SJCRH30 (cell line): Measurements from ENCODE around the gene PGAM5. TPM values are rescaled to one million over a fixed set of nuclear protein-coding genes. Genes with fewer than 3 reads are reported as not detected.
"Not testable (repeated sequence)": the region's sequence is repeated elsewhere in the genome, so short reads cannot be mapped to it uniquely, and the experiment has no call there.

Experiments
- DNase-seq, 2 experiments: peaks; one replicate each; pipeline ENCODE4 v3.0.0-alpha.2; 2015 to 2020
- H3K27ac ChIP-seq: fragments of 250-450 bp; sonication (Bioruptor Pico); 2 replicates; pipeline ENCODE4 v1.5.1; 2020; ENCODE audit warnings: mild to moderate bottlenecking, moderate library complexity
- H3K27me3 ChIP-seq: fragments of 250-450 bp; sonication (Bioruptor Pico); 2 replicates; pipeline ENCODE4 v1.5.1; 2020; ENCODE audit warnings: mild to moderate bottlenecking, moderate library complexity
- H3K36me3 ChIP-seq: fragments of 250-450 bp; sonication (Bioruptor Pico); 2 replicates; pipeline ENCODE4 v1.5.1; 2020; ENCODE audit warnings: mild to moderate bottlenecking, moderate library complexity
- H3K4me1 ChIP-seq: fragments of 250-450 bp; sonication (Bioruptor Pico); 2 replicates; pipeline ENCODE4 v1.5.1; 2020; ENCODE audit warnings: mild to moderate bottlenecking, moderate library complexity
- H3K4me3 ChIP-seq: fragments of 250-450 bp; sonication (Bioruptor Pico); 2 replicates; pipeline ENCODE4 v1.5.1; 2020; ENCODE audit warnings: mild to moderate bottlenecking, moderate library complexity
- H3K9me3 ChIP-seq: fragments of 250-450 bp; sonication (Bioruptor Pico); replicated peaks from 2 replicates; pipeline ENCODE4 v1.5.1; 2020; ENCODE audit warnings: mild to moderate bottlenecking, moderate library complexity
- total RNA-seq: library from RNA; depleted of rRNA; stranded (reverse); fragments of >200 nt; shearing (Covaris generic); gene quantifications from 2 replicates; pipeline ENCODE4 v1.2.3, GENCODE V29; 2014

The PGAM5 gene
- total RNA-seq, 1 experiment from 2014 or later: 41.9 TPM

DNA sequence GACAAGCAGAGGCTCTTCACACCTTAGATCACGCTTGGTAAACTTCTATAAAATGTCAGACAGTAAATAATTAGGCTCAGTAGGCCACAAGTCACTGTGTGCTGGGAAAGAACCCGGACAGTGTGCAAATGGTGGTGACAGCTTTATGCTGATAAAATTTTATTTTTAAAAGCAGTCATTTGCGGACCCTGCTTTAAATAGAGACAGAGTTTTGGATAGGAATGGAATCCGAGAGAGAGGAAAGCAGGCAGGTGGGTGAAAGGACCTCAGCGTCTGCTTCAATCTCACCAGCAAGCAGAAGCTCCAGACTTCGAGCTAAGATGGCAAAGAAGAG is 29.6 kb downstream of the PGAM5 start:
- Histone ChIP-seq H3K36me3 (peaks cover 94% of the 10 kb centered on the region), H3K4me1 (no peaks in the 10 kb centered on the region), H3K4me3 (no peak overlapping the region), H3K27me3 (no peaks in the 10 kb centered on the region), H3K9me3 (0 out of 2 replicates have a peak, but pooled peaks cover 2% of the 10 kb centered on the region), H3K27ac (no peak overlapping the region)
- no peak for DNase-seq

DNA sequence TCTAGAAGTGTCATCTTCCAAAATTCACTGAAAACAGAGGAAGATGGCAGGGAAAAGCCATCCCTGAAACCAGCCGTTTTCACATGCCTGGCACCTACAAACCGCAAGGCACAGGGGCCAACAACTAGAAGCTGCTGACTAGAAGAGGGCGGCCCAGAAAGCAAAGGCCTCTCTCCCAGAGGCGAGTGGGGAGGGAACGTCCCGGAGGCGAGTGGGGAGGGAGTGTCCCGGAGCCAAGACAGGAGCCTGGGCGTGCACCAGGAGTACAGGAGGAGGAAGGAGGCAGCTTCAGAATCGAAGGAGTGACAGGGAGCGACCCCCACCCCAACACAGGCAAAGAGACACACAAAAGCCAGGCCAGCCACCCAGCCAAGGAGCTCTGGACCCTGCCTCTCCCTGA is 30.0 kb downstream of the PGAM5 start:
- Histone ChIP-seq H3K9me3 (0 out of 2 replicates have a peak, but pooled peaks cover 2% of the 10 kb centered on the region), H3K27me3 (no peaks in the 10 kb centered on the region), H3K36me3 (peaks cover 94% of the 10 kb centered on the region), H3K27ac (no peak overlapping the region), H3K4me1 (no peaks in the 10 kb centered on the region), H3K4me3 (no peak overlapping the region)
- DNase-seq: no peak

DNA sequence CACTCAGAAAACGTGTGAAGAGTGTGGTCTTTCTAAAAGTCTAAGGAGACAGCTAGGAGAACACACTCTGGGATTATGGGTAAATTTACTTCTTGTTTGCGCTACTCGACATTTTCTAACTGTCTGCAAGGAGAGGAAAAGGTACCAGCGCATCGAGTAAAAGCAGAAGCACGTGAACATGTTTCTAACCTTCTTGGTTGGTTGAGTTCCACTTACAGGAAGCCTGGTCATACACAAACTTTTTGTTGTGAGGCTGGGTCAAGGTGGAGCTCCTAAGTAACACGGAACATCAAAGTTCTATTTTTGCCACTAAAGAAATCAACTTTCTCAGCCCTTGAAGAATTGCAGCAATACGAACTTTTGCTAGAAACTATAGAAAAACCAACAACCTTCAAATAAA is 31.0 kb downstream of the PGAM5 start:
- Histone ChIP-seq H3K4me3 (no peak overlapping the region), H3K27me3 (no peaks in the 10 kb centered on the region), H3K27ac (no peak overlapping the region), H3K4me1 (no peaks in the 10 kb centered on the region), H3K9me3 (0 out of 2 replicates have a peak, but pooled peaks cover 2% of the 10 kb centered on the region), H3K36me3 (peaks cover 94% of the 10 kb centered on the region)
- DNase-seq: no peak

DNA sequence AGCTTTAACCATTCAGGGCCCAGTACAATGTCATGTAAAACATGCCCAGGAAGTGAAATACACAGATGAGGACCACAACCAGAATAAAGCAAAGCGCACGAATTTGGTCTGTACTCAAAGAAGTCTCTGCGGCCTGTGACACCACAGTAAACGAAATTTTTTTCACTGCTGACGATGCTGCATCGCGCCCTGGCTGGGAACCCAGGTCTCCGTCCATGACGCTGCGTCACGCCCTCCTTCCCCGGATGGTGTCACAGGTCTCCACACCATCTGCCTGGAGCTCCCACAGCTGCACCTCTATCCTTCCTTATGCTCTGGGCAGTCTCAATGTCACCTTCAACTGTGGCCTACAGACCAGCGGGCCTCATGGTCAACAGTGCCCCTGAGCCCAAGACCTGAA is 33.2 kb downstream of the PGAM5 start:
- 0 out of 2 replicates have a peak, but pooled peaks cover 2% of the 10 kb centered on the region for H3K9me3 ChIP-seq
- H3K4me3 ChIP-seq: no peak overlapping the region
- H3K4me1 ChIP-seq: no peaks in the 10 kb centered on the region
- DNase-seq: no peak
- H3K36me3 ChIP-seq: peaks cover 92% of the 10 kb centered on the region
- H3K27ac ChIP-seq: no peak overlapping the region
- no peaks in the 10 kb centered on the region for H3K27me3 ChIP-seq

DNA sequence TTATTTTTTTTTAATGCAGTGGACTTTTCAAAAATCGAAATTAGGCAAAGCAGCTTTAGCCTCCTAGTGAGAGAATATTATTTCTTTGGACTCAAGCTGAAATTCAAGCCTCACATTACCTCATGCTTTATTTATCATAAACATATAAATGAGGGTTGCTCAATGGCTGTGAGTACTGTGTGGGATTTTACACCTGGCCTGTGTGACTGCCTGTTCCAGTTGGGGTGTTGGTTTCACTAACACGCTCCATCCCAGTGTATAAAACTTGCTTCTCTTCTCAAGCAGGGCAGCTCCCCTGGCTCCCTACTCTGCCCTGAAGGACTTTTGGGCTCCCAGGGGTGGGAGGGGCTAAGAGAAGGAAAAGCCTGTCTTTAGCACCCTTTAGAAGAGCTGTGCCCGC is 36.0 kb downstream of the PGAM5 start:
- Histone ChIP-seq H3K9me3 (no peaks in the 10 kb centered on the region), H3K4me3 (no peak overlapping the region), H3K27me3 (no peaks in the 10 kb centered on the region), H3K27ac (no peak overlapping the region), H3K4me1 (no peaks in the 10 kb centered on the region), H3K36me3 (peaks cover 95% of the 10 kb centered on the region)
- no peak for DNase-seq

DNA sequence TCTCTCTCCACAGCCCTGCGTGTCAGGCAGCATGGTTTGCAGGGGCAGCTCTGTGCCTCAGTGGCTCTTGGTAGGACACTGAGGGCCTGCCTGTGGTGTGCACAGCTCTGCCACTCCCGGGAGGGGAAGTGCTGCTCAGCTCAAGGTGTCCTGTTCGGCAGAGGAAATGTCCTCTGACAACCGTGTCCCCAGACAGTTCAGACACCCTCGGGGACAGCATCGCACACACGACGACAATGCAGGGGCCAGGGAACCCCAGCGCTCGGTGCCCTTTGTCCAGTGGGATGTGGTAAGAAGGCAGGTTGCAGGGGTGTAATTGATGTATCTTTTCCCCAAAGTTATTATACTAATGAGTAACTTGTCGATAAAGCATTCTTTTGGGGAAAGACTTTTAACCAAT is 36.8 kb downstream of the PGAM5 start:
- H3K27me3 ChIP-seq: no peaks in the 10 kb centered on the region
- H3K9me3 ChIP-seq: no peaks in the 10 kb centered on the region
- no peak overlapping the region for H3K27ac ChIP-seq
- no peak for DNase-seq
- no peak overlapping the region for H3K4me3 ChIP-seq
- H3K36me3 ChIP-seq: peaks cover 95% of the 10 kb centered on the region
- no peaks in the 10 kb centered on the region for H3K4me1 ChIP-seq

DNA sequence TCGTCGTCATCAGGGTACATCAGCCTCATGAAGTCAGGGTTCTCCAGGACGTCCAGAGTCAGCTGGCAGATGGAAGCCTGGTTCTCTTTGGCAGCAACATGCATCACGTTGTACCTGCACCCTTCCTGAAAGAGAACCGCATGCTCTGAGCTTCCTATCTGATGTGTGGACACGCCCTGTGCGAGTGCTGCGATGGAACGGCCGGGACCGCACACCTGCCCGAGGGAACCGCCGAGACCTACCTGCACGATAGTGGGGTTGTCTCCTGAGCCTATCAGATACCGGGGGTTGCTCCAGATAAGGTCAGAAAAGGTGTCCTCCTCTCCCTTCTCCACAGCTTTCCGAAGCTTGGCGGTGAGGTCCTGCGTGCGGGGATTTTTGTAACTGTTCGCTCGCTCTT is 37.3 kb downstream of the PGAM5 start:
- Histone ChIP-seq H3K4me1 (no peaks in the 10 kb centered on the region), H3K36me3 (peaks cover 96% of the 10 kb centered on the region), H3K27ac (no peak overlapping the region), H3K27me3 (no peaks in the 10 kb centered on the region), H3K4me3 (no peak overlapping the region), H3K9me3 (no peaks in the 10 kb centered on the region)
- no peak for DNase-seq

DNA sequence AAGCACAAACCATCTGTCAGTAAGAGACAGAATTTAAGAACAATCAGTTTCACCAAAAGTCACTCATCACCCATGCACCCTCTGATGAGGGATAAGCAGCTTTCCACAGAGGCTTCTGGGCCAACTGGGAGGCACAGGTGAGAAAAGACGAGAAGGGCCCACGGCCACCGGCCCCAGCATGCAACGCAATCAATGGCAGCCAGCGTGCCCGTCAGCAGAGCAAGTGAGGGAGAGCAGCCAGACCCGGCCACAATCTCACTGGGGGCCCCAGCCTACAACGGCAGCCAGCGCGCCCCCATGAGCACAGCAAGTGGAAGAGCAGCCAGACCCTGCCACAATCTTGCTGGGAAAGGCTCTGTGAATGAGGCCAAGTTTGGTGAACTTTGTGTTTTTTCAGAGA is 37.7 kb downstream of the PGAM5 start:
- H3K27ac ChIP-seq: no peak overlapping the region
- no peak for DNase-seq
- H3K9me3 ChIP-seq: no peaks in the 10 kb centered on the region
- no peaks in the 10 kb centered on the region for H3K4me1 ChIP-seq
- peaks cover 96% of the 10 kb centered on the region for H3K36me3 ChIP-seq
- no peaks in the 10 kb centered on the region for H3K27me3 ChIP-seq
- H3K4me3 ChIP-seq: no peak overlapping the region

DNA sequence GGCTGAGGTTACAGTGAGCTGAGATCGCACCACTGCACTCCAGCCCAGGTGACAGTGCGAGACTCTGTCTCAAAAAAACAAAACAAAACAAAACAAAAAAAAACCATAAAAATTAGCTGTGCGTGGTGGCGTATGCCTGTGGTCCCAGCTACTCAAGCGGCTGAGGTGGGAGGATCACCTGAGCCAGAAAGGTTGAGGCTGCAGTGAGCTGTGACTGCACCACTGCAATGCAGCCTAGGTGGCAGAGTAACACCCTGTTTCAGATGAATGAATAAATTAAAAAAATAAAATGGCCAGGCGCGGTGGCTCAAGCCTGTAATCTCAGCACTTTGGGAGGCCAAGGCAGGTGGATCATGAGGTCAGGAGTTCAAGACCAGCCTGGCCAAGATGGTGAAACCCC is 43.0 kb downstream of the PGAM5 start:
- DNase-seq, H3K4me3 ChIP-seq, H3K9me3 ChIP-seq, H3K27me3 ChIP-seq, H3K27ac ChIP-seq, H3K4me1 ChIP-seq: not testable (repeated sequence)
- H3K36me3 ChIP-seq: peaks cover 99% of the 10 kb centered on the region

DNA sequence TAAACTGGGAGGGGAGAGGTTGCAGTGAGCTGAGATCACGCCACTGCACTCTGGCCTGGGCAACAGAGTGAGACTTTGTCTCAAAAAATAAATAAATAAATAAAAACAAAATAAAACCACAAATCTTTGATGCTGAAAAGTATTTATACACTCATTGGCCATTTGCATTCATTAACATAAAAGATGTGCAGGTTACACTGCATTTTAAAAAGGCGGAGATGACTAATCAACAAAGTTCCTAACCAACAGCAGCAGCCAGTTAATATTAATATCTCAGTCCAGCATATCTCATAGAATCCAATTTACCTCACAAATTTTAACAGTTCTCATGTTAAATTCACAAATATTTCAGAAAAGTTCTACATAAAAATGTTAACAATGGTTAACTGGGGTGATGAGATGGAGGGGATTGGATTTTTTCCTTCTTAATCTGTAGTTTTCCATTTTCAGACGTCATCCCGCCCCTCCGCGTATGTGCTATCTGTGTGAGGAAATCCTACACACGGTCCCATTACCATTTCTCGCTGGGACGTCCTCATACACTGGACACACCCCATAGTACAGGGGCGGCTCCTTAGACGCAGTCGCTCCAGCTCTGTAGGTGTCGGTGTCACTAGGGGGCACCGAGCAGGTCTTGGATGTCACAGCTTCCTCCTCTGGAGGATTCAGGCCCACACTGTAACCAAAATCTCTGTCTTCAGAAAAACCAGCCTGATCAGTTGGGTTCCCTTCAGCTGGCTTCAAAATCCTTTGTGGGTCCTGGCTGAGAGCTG is 43.7 kb downstream of the PGAM5 start:
- H3K4me3 ChIP-seq: no peak overlapping the region
- no peaks in the 10 kb centered on the region for H3K27me3 ChIP-seq
- H3K27ac ChIP-seq: no peak overlapping the region
- H3K36me3 ChIP-seq: peaks cover 94% of the 10 kb centered on the region
- no peak for DNase-seq
- 0 out of 2 replicates have a peak, but pooled peaks cover 5% of the 10 kb centered on the region for H3K9me3 ChIP-seq
- H3K4me1 ChIP-seq: no peaks in the 10 kb centered on the region

DNA sequence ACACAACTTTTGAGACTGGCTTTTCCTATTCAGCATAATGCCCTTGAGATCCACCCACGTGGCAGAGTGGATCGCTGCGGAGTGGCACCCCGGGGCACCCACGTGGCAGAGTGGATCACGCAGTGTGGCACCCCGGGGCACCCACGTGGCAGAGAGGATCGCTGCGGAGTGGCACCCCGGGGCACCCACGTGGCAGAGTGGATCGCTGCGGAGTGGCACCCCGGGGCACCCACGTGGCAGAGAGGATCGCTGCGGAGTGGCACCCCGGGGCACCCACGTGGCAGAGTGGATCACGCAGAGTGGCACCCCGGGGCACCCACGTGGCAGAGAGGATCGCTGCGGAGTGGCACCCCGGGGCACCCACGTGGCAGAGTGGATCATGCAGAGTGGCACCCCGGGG is 48.2 kb downstream of the PGAM5 start:
- not testable (repeated sequence) for H3K27me3 ChIP-seq, H3K4me3 ChIP-seq, H3K9me3 ChIP-seq, H3K4me1 ChIP-seq, DNase-seq, H3K27ac ChIP-seq
- peaks cover 60% of the 10 kb centered on the region for H3K36me3 ChIP-seq

DNA sequence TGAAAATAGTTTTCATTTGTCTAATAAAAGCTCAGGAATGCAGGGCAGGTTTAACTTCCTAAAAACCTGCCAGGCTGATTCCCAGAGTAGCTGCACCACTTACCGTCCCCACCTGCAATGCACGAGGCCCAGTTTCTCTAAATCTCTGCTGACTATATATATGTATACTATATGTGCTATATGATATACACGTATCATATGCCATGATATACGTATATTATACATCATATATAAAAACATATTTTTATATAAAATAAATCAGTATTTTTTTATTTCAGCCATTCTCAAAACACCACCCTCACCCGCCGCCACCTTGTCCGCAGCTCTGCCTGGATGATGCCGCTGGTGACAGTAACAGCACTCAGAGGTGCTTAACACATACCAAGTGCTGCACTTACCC is 48.7 kb downstream of the PGAM5 start:
- peaks cover 55% of the 10 kb centered on the region for H3K36me3 ChIP-seq
- no peak overlapping the region for H3K27ac ChIP-seq
- no peak for DNase-seq

DNA sequence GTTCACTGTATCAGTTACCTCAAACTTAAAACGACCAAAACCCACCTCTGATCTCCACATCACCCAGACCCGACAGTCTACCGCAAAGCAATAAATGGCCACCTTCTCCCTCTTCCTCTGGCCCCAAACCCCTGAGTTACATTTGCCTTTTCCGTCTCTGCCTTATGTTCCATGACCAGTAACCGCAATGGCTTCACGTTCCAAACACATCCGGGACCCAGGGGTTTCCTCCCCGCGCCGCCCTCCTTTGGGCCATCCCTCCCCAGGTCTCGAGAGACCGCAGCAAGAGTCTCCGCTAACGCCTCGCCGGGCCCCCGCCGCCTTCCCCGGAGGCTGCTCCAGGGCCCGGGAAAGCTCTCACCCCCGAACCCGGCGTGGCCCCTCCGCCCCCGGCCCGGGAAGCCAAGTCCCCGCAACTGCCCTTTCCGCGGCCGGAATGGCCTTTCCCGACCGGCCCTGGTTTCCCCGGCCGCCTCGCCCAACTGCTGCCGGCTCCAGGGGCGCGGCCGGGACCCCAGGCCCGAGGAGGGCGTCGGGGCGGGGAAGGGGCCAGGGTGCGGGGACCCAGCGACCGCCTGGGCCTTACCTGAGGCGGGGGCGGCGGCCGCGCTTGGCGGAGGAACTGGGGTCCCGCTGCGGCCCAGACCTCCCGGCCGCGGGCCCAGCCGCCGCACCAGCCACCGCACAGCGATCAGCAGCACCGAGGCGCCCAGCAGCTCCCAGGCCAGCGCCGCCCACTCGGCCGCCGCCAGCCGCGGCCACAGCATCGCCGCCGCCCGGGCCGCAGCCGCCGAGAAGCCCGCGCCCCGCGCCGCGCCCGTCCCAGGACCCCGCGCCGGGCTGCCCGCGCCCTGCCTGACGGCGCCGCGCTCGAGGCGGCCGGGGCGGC is 50.6 kb downstream of the PGAM5 start, which contains the start of gene ANKLE2:
ANKLE2 (minus strand) TSS at position 801 of the 889 bp plus-strand sequence; CDS start at position 767, 34 bp downstream.
- peaks cover 2% of the 10 kb centered on the region; the same call in 1 of the 2 replicates for H3K9me3 ChIP-seq
- H3K27me3 ChIP-seq: no peaks in the 10 kb centered on the region
- peak; percentile 64 for DNase-seq
- peak within 1 kb of the TSS; percentile 95 for H3K4me3 ChIP-seq
- peak within 1 kb of the TSS; percentile 87 for H3K27ac ChIP-seq
- H3K4me1 ChIP-seq: no peaks in the 10 kb centered on the region
- H3K36me3 ChIP-seq: peaks cover 35% of the 10 kb centered on the region

More for the DNA sequence above, 48.7 kb downstream of the PGAM5 start:
- Histone ChIP-seq H3K4me3 (no peak overlapping the region), H3K27me3 (no peaks in the 10 kb centered on the region), H3K9me3 (peaks cover 3% of the 10 kb centered on the region; the same call in 1 of the 2 replicates), H3K4me1 (no peaks in the 10 kb centered on the region)

DNA sequence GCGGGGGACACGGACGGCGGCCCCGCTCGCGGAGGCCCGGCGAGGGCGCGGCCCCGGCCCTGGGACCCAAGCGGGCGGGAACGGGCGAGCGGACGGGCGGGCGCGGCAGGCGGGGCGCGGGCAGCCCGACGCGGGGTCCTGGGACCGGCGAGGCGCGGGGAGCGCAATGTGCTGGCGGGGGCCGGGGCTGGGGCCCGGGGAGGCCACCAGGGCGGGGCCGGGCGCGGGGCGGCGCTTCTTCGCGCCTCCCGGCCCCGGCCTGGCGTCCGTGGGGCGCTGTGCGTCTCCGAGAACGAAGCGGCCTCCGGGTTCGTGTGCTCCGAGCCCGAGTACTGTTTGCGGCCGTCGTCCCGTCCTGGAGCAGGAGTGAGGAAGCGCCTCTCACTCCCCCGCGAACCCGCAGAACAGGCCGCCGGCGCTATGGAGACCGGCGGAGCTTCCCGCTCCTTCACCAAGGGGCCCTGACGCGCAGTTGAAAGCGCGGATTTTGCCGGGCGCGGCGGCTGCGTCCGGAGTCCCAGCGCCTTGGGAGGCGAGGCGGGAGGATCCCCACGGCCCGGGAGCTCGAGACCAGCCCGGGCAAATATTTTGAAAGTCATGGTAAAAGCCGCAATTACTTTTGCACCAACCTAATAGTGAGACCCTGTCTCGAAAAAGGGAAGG is 51.4 kb downstream of the PGAM5 start:
- peak; percentile 81 to 86 for DNase-seq
- Histone ChIP-seq H3K27me3 (no peaks in the 10 kb centered on the region), H3K27ac (peak overlapping the region; percentile 87), H3K4me3 (peak overlapping the region; percentile 86), H3K4me1 (no peaks in the 10 kb centered on the region), H3K9me3 (peaks cover under 1% of the 10 kb centered on the region; the same call in 1 of the 2 replicates), H3K36me3 (peaks cover 28% of the 10 kb centered on the region)

DNA sequence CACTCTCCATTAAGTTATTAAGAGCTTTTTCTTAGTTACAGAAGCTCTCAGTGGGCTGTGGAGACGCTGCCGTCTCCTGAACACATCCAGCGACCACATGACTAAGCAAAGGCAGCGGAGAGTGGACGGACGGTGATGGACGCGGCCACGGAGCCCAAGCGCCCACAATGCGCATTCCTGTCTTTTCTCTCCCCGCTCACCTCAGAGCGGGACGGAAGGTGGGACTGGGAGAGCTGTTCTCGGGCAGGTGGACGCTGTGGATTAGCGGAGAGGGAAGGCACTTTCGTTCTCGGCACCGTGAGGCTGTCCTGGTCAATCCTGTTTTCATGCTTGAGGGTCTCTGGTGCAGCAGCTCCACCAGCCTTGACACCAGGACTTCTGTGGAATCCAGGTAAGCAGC is 53.6 kb downstream of the PGAM5 start:
- Histone ChIP-seq H3K4me3 (no peak overlapping the region), H3K27ac (no peak overlapping the region), H3K9me3 (peaks cover 2% of the 10 kb centered on the region; the same call in 1 of the 2 replicates), H3K36me3 (peaks cover 23% of the 10 kb centered on the region), H3K27me3 (no peaks in the 10 kb centered on the region), H3K4me1 (no peaks in the 10 kb centered on the region)
- no peak for DNase-seq
